ENCODE results near the gene LYZL4.
A peak's percentile ranks its signal among the peaks of the same experiment; 100 is the strongest.

Gene LYZL4

DNA sequence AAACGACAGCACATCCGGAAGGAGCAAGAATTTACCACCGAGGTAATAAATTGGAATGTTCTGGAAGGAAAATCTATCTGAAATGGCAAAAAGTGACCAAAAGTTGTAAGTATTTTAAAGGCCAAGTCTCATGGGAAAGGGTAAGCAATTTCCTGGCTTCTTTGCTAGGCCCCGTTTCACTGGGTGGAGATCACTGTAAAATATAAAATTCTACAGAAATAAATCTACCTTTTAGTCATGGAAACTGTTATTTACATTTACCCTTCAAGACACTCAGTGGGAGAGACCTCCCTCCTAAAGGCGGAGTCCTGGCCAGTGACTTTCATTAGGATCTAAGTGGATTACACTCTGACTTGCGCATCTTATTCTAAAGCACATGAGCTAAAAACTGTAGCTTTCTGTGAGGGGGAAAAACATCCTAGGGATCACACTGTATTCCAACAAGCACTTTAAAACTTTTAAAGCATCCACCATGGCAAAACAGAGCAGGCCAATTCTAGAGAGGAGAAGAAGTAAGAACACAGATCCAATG is 28.8 kb downstream of the LYZL4 start:
- in situ Hi-C loops (cut with HindIII; ENCODE audit: low sequenced_read_pairs) = no loop called here
- no peak for TF ChIP-seq CTCF (IDR thresholded peaks at IDR 0.05; ENCODE audit: low read depth, low read length, missing control alignments)
- DNase-seq (ENCODE audit: low read depth) = no peak
- no peak overlapping the region for H3K4me3 ChIP-seq (ENCODE audit: low read depth, low read length)

DNA sequence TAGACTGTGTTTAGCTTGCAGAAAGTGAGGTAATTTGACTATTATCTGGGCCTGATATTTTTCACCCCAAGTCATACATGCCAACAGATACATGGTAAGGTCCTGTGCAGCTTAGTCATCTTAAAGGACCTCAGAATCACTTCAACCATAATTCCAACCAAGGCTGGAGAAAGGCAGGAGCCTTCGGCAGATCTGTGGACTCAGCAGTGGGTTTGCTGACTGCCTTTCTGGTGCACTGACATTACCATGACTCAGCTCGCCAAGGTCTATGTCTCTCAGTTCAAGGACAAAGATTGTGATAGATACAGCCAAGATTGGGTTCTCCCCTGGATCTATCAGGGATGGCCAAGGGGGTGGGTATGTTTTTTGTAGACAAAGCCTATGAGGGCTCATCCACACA is 32.7 kb downstream of the LYZL4 start:
- TF ChIP-seq CTCF (IDR thresholded peaks at IDR 0.05; ENCODE audit: low read depth, low read length, missing control alignments) = no peak
- in situ Hi-C loops (cut with HindIII; ENCODE audit: low sequenced_read_pairs) = no loop called here
- no peak overlapping the region for H3K4me3 ChIP-seq (ENCODE audit: low read depth, low read length)
- no peak for DNase-seq (ENCODE audit: low read depth)

- in situ Hi-C loops (cut with HindIII; ENCODE audit: low sequenced_read_pairs) = no loop called here
- peak; percentile 96 for DNase-seq (ENCODE audit: low read depth)
- TF ChIP-seq CTCF (IDR thresholded peaks at IDR 0.05; ENCODE audit: low read depth, low read length, missing control alignments) = no peak
- H3K4me3 ChIP-seq (ENCODE audit: low read depth, low read length) = no peak overlapping the region
These were observed 34.0 kb downstream of the LYZL4 start for GRCh38 chr3:42376344-42376798.

DNA sequence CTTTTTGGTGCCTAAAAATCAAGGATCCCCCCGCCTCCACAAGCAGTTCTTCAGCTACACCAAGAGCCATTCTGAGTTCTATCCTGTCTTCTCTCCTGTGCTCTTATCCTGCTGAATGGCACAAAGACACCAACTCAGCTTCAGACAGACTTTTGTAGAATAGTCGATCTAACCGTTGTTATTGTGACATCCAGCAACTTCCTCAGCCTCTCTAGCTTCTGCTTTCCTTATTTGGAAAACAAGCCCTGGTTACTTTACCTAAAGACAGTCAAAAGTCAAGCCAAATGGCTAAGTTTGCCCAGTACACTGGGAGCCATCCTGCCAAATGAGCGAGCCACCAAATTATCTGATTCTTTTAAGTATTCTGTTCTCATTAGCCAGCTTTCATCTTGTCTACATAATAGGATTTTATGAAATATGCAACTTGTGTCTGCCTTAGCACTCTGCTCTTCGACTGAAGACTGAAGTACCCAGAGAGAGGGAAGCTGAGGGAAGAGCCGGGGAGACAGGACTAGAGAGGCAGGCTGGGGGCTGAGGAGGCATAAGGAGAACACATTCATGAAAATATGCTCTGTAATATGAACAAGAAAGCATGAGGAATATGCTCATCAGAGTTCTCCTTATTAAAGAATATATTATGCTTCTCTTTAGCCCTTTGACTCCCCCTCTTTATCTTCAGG is 35.1 kb downstream of the LYZL4 start:
- DNase-seq (ENCODE audit: low read depth) = no peak
- no peak for TF ChIP-seq CTCF (IDR thresholded peaks at IDR 0.05; ENCODE audit: low read depth, low read length, missing control alignments)
- H3K4me3 ChIP-seq (ENCODE audit: low read depth, low read length) = no peak overlapping the region
- in situ Hi-C loops (cut with HindIII; ENCODE audit: low sequenced_read_pairs) = no loop called here

GRCh38 chr3:42371776-42372175 is 38.6 kb downstream of the LYZL4 start:
- TF ChIP-seq CTCF (IDR thresholded peaks at IDR 0.05; ENCODE audit: low read depth, low read length, missing control alignments) = no peak
- no peak overlapping the region for H3K4me3 ChIP-seq (ENCODE audit: low read depth, low read length)
- no peak for DNase-seq (ENCODE audit: low read depth)
- in situ Hi-C loops (cut with HindIII; ENCODE audit: low sequenced_read_pairs) = no loop called here

DNA sequence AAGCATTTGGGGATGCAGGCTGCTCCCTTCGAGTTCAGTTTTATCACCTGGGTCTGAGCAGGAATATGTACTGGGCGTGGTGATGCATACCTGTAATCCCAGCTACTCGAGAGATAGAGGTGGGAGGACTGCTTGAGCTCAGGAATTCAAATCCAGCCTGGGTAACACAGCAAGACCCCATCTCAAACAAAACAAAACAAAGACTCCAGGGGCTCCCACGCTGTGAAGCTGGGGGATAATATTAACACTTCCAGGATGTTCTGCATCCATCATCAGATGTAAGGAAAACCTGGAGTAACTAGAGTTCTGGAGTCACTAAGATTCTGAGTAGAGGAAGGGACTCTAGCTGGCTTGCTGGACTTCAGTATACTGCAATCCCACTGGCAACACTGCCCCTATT is 40.6 kb downstream of the LYZL4 start:
- TF ChIP-seq CTCF (IDR thresholded peaks at IDR 0.05; ENCODE audit: low read depth, low read length, missing control alignments) = no peak
- H3K4me3 ChIP-seq (ENCODE audit: low read depth, low read length) = no peak overlapping the region
- DNase-seq (ENCODE audit: low read depth) = no peak
- in situ Hi-C loops (cut with HindIII; ENCODE audit: low sequenced_read_pairs) = no loop called here

All from astrocyte of the cerebellum (primary cell).